Neutrophil (primary cell): ENCODE data around the gene SH3BP5.

Source experiments
- H3K27ac ChIP-seq: fragments of 200-600 bp; sonication (generic); 2 replicates; pipeline ENCODE4 v1.5.1; 2016; ENCODE audit warnings: mild to moderate bottlenecking, moderate library complexity
- H3K27me3 ChIP-seq: fragments of 200-600 bp; sonication (generic); 2 replicates; pipeline ENCODE4 v1.6.0; 2016; ENCODE audit warnings: mild to moderate bottlenecking
- H3K36me3 ChIP-seq: fragments of 200-600 bp; sonication (generic); 2 replicates; pipeline ENCODE4 v1.5.1; 2017
- H3K4me1 ChIP-seq, 2 experiments: fragments of 200-600 bp in 1 of 2; sonication (generic) in 1 of 2; 1 replicate in 1 of 2; 2 replicates in 1 of 2; pipeline versions ENCODE4 v1.5.1 to v1.6.1; 2013 to 2016; ENCODE audit warnings: low read depth in 1 of 2, low read length in 1 of 2, mild to moderate bottlenecking in 1 of 2, moderate library complexity in 1 of 2; ENCODE audit not compliant: control insufficient read depth in 1 of 2, insufficient read depth in 1 of 2
- H3K4me3 ChIP-seq, 2 experiments: fragments of 200-600 bp in 1 of 2; sonication (generic) in 1 of 2; 1 replicate in 1 of 2; 2 replicates in 1 of 2; pipeline ENCODE4 v1.5.1; 2013 to 2016; ENCODE audit warnings: low read depth in 1 of 2, low read length in 1 of 2, mild to moderate bottlenecking in 1 of 2, moderate library complexity in 1 of 2
- H3K9me3 ChIP-seq: fragments of 200-600 bp; sonication (generic); 2 replicates; pipeline ENCODE4 v1.5.1; 2016
- CTCF ChIP-seq: fragments of 200-600 bp; sonication (generic); IDR thresholded peaks from 2 replicates; pipeline ENCODE4 v1.5.1; 2016; ENCODE audit warnings: antibody characterized with exemption

Gene SH3BP5

GRCh38 chr3:15205482-15205933 is 126.9 kb downstream of the SH3BP5 start:
- Histone ChIP-seq H3K4me3 (peak overlapping the region; percentile 83 to 91), H3K27me3 (no peaks in the 10 kb centered on the region), H3K27ac (peak overlapping the region; percentile 95), H3K36me3 (no peaks in the 10 kb centered on the region), H3K9me3 (no peaks in the 10 kb centered on the region), H3K4me1 (peaks cover 22 to 24% of the 10 kb centered on the region in 2 experiments)
- TF ChIP-seq CTCF: no peak
